Endodermal cell (in vitro differentiated cells): ENCODE data around the gene SH3TC1. TPM values are rescaled to one million over a fixed set of nuclear protein-coding genes. Genes with fewer than 3 reads are reported as not detected.

Source experiments
- DNase-seq: peaks from one replicate; pipeline ENCODE4 v3.0.0-alpha.2; 2017
- H3K27ac ChIP-seq: 2 replicates; pipeline ENCODE4 v1.5.1; 2013; ENCODE audit warnings: mild to moderate bottlenecking, low read depth, low read length, moderate library complexity
- H3K27me3 ChIP-seq: 2 replicates; pipeline ENCODE4 v1.6.1; 2013; ENCODE audit warnings: mild to moderate bottlenecking, low read length, moderate library complexity; ENCODE audit not compliant: insufficient read depth, control insufficient read depth, poor library complexity, severe bottlenecking
- H3K36me3 ChIP-seq: 2 replicates; pipeline ENCODE4 v1.7.0; 2013; ENCODE audit warnings: mild to moderate bottlenecking, low read length, moderate library complexity; ENCODE audit not compliant: control insufficient read depth, insufficient read depth
- H3K4me1 ChIP-seq: one replicate; pipeline ENCODE4 v1.7.0; 2013; ENCODE audit warnings: low read length; ENCODE audit not compliant: control insufficient read depth, insufficient read depth
- H3K4me3 ChIP-seq: 2 replicates; pipeline ENCODE4 v1.5.1; 2013; ENCODE audit warnings: mild to moderate bottlenecking, low read length, moderate library complexity
- H3K9ac ChIP-seq: 2 replicates; pipeline ENCODE4 v1.6.1; 2013; ENCODE audit warnings: mild to moderate bottlenecking, low read length, moderate library complexity; ENCODE audit not compliant: poor library complexity, severe bottlenecking; ENCODE audit errors: extremely low read depth
- H3K9me3 ChIP-seq: 2 replicates; pipeline ENCODE4 v1.6.1; 2013; ENCODE audit warnings: mild to moderate bottlenecking, low read length, moderate library complexity; ENCODE audit not compliant: control insufficient read depth
- H3K27ac Mint-ChIP-seq: 2 replicates; pipeline ENCODE4 v1.8.0; 2020; ENCODE audit warnings: mixed read lengths
- H3K27me3 Mint-ChIP-seq: 2 replicates; pipeline ENCODE4 v1.8.0; 2021; ENCODE audit warnings: mild to moderate bottlenecking, mixed read lengths; ENCODE audit not compliant: insufficient read depth
- H3K36me3 Mint-ChIP-seq: 2 replicates; pipeline ENCODE4 v1.8.0; 2020; ENCODE audit warnings: low read depth, mixed read lengths
- H3K4me1 Mint-ChIP-seq: 2 replicates; pipeline ENCODE4 v1.8.0; 2020; ENCODE audit warnings: mixed read lengths
- H3K4me3 Mint-ChIP-seq: 2 replicates; pipeline ENCODE4 v1.8.0; 2020; ENCODE audit warnings: mild to moderate bottlenecking, moderate library complexity, mixed read lengths
- H3K9me3 Mint-ChIP-seq: 2 replicates; pipeline ENCODE4 v1.8.0; 2020; ENCODE audit warnings: mild to moderate bottlenecking, mixed read lengths
- CTCF ChIP-seq: fragments of 200-600 bp; sonication (generic); conservative IDR thresholded peaks from 2 replicates; pipeline ENCODE4 v1.5.0; 2021; ENCODE audit warnings: antibody characterized with exemption, mild to moderate bottlenecking
- WGBS, 2 experiments: methylation state at CpG; one replicate each; pipeline versions ENCODE4 v1.1.5 to v1.1.7; 2013; ENCODE audit warnings: missing lambda C conversion rate in 2 of 2, mixed read lengths in 1 of 2; ENCODE audit not compliant: insufficient coverage in 1 of 2, insufficient read length in 1 of 2; 5-methylcytosine and 5-hydroxymethylcytosine counted together
- total RNA-seq, 2 donors: library from RNA; stranded (reverse); fragmentation: NEBNext Ultra II Directional in 1 of 2; extraction: Animal tissue kit (Norgen Biotek cat#: 25700) in 1 of 2; gene quantifications; 2 replicates in 1 of 2; 3 replicates in 1 of 2; pipeline ENCODE4 v1.2.1, GENCODE V29; 2021

SH3TC1 gene
- total RNA-seq, 2 donors from 2014 or later, result 1.9 to 2.6 TPM

GRCh38 chr4:8212622-8213021 is 13.5 kb downstream of the SH3TC1 start:
- WGBS, 2 experiments, result 74 to 91% methylated on average over 3 to 12 of the region's 12 CpGs
- no peak for TF ChIP-seq CTCF
- H3K4me1 ChIP-seq, result no peaks in the 10 kb centered on the region

GRCh38 chr4:8213121-8213520 is 14.0 kb downstream of the SH3TC1 start:
- Mint-ChIP-seq H3K27me3 (no peaks in the 10 kb centered on the region), H3K36me3 (no peaks in the 10 kb centered on the region), H3K4me3 (no peak overlapping the region), H3K4me1 (peaks cover 16% of the 10 kb centered on the region), H3K27ac (no peak overlapping the region), H3K9me3 (no peaks in the 10 kb centered on the region)
- Histone ChIP-seq H3K9ac (no peak overlapping the region), H3K4me1 (no peaks in the 10 kb centered on the region), H3K27me3 (no peaks in the 10 kb centered on the region), H3K27ac (no peak overlapping the region), H3K9me3 (no peaks in the 10 kb centered on the region), H3K36me3 (no peaks in the 10 kb centered on the region), H3K4me3 (no peak overlapping the region)
- no peak for TF ChIP-seq CTCF
- WGBS, 2 experiments, result 82% methylated on average over 5 to 7 of the region's 7 CpGs
- DNase-seq, result no peak

More at GRCh38 chr4:8212622-8213021, 13.5 kb downstream of the SH3TC1 start:
- no peaks in the 10 kb centered on the region for H3K27me3 Mint-ChIP-seq
- Histone ChIP-seq H3K9me3 (no peaks in the 10 kb centered on the region), H3K36me3 (no peaks in the 10 kb centered on the region), H3K4me3 (no peak overlapping the region), H3K27me3 (no peaks in the 10 kb centered on the region), H3K9ac (no peak overlapping the region), H3K27ac (no peak overlapping the region)
- no peak overlapping the region for H3K4me3 Mint-ChIP-seq
- DNase-seq, result no peak
- H3K36me3 Mint-ChIP-seq, result no peaks in the 10 kb centered on the region
- H3K4me1 Mint-ChIP-seq, result peaks cover 16% of the 10 kb centered on the region
- no peak overlapping the region for H3K27ac Mint-ChIP-seq
- H3K9me3 Mint-ChIP-seq, result no peaks in the 10 kb centered on the region

GRCh38 chr4:8214136-8214535 is 15.0 kb downstream of the SH3TC1 start:
- Mint-ChIP-seq H3K27me3 (no peaks in the 10 kb centered on the region), H3K9me3 (no peaks in the 10 kb centered on the region), H3K27ac (no peak overlapping the region), H3K4me3 (no peak overlapping the region), H3K36me3 (no peaks in the 10 kb centered on the region), H3K4me1 (peaks cover 15% of the 10 kb centered on the region)
- no peak overlapping the region for H3K4me3 ChIP-seq
- H3K9ac ChIP-seq, result no peak overlapping the region
- 90 to 91% methylated on average over 9 to 13 of the region's 13 CpGs for WGBS, 2 experiments
- no peak overlapping the region for H3K27ac ChIP-seq
- no peaks in the 10 kb centered on the region for H3K9me3 ChIP-seq
- no peak for TF ChIP-seq CTCF
- no peaks in the 10 kb centered on the region for H3K27me3 ChIP-seq
- no peaks in the 10 kb centered on the region for H3K4me1 ChIP-seq
- no peak for DNase-seq
- H3K36me3 ChIP-seq, result no peaks in the 10 kb centered on the region
